WTC11 (cell line): ENCODE results near the gene RAC2. TPM values are rescaled to one million over a fixed set of nuclear protein-coding genes. Genes with fewer than 3 reads are reported as not detected.

ENCODE experiments used
- ATAC-seq: fragments of 200-7000 bp; cut with Tn5 transposase; 2 replicates; pipeline ENCODE4 v1.10.0; 2021; ENCODE audit warnings: mild to moderate bottlenecking, moderate library complexity
- CTCF ChIA-PET: fragments of 300-600 bp; sonication (Branson Sonifier 250); formaldehyde crosslinking; loops from one replicate; lab custom pipeline; 2021; ENCODE audit warnings: antibody characterized with exemption; lab: Charles Lee
- POLR2A ChIA-PET: fragments of 350-600 bp; sonication (Branson Sonifier 250); formaldehyde crosslinking; loops from one replicate; lab custom pipeline; 2021; ENCODE audit warnings: antibody characterized with exemption; lab: Charles Lee
- DNase-seq: peaks from one replicate; pipeline ENCODE4 v3.0.0; 2021; ENCODE audit warnings: low spot score
- H3K27ac Mint-ChIP-seq: 2 replicates; pipeline ENCODE4 v1.8.0; 2021; ENCODE audit warnings: mixed read lengths
- H3K27me3 Mint-ChIP-seq: 2 replicates; pipeline ENCODE4 v1.8.0; 2021; ENCODE audit warnings: low read depth, mild to moderate bottlenecking, moderate library complexity, mixed read lengths
- H3K36me3 Mint-ChIP-seq: 2 replicates; pipeline ENCODE4 v1.8.0; 2021; ENCODE audit warnings: mixed read lengths
- H3K4me1 Mint-ChIP-seq: 2 replicates; pipeline ENCODE4 v1.8.0; 2022; ENCODE audit warnings: mixed read lengths
- H3K4me3 Mint-ChIP-seq: 2 replicates; pipeline ENCODE4 v1.8.0; 2021; ENCODE audit warnings: mild to moderate bottlenecking, moderate library complexity, mixed read lengths
- H3K9me3 Mint-ChIP-seq: 2 replicates; pipeline ENCODE4 v1.8.0; 2021; ENCODE audit warnings: mixed read lengths
- CDX4 ChIP-seq: fragments of 250-450 bp; sonication (Bioruptor Pico); IDR thresholded peaks from 2 replicates; pipeline ENCODE4 v1.9.0; 2021; ENCODE audit warnings: moderate library complexity, mild to moderate bottlenecking, inconsistent platforms, borderline replicate concordance
- E2F1 ChIP-seq: sonication (generic); formaldehyde crosslinking; IDR thresholded peaks from 2 replicates; pipeline ENCODE4 v1.8.0; 2022; ENCODE audit warnings: mild to moderate bottlenecking, missing genetic modification reagents
- E2F4 ChIP-seq: sonication (generic); formaldehyde crosslinking; IDR thresholded peaks from 2 replicates; pipeline ENCODE4 v1.8.1; 2022; ENCODE audit warnings: low read depth, mild to moderate bottlenecking, moderate library complexity, missing genetic modification reagents, borderline replicate concordance
- E2F5 ChIP-seq: sonication (generic); formaldehyde crosslinking; IDR thresholded peaks from 2 replicates; pipeline ENCODE4 v1.8.1; 2022; ENCODE audit warnings: mild to moderate bottlenecking, moderate library complexity, missing genetic modification reagents
- ELF4 ChIP-seq: sonication (generic); formaldehyde crosslinking; IDR thresholded peaks from 2 replicates; pipeline ENCODE4 v1.8.1; 2022; ENCODE audit warnings: low read depth, mild to moderate bottlenecking, moderate library complexity, missing genetic modification reagents
- FOXJ3 ChIP-seq: sonication (generic); formaldehyde crosslinking; IDR thresholded peaks from 2 replicates; pipeline ENCODE4 v1.9.0; 2021; ENCODE audit warnings: missing genetic modification reagents, mild to moderate bottlenecking, borderline replicate concordance
- SMAD3 ChIP-seq: sonication (generic); formaldehyde crosslinking; IDR thresholded peaks from 2 replicates; pipeline ENCODE4 v1.8.0; 2022; ENCODE audit warnings: missing genetic modification reagents, mild to moderate bottlenecking, borderline replicate concordance
- SMAD4 ChIP-seq: sonication (generic); formaldehyde crosslinking; IDR thresholded peaks from 2 replicates; pipeline ENCODE4 v1.8.0; 2022; ENCODE audit warnings: mild to moderate bottlenecking, missing genetic modification reagents
- STAT6 ChIP-seq: sonication (generic); formaldehyde crosslinking; conservative IDR thresholded peaks from 2 replicates; pipeline ENCODE4 v1.8.1; 2023; ENCODE audit warnings: mild to moderate bottlenecking, low read depth, missing genetic modification reagents, moderate library complexity
- TCF7 ChIP-seq: sonication (generic); formaldehyde crosslinking; IDR thresholded peaks from 2 replicates; pipeline ENCODE4 v1.8.0; 2022; ENCODE audit warnings: mild to moderate bottlenecking, low read depth, missing genetic modification reagents, moderate library complexity
- ZNF281 ChIP-seq: sonication (generic); formaldehyde crosslinking; IDR thresholded peaks from 2 replicates; pipeline ENCODE4 v1.8.0; 2023; ENCODE audit warnings: mild to moderate bottlenecking, missing genetic modification reagents
- ZNF317 ChIP-seq: sonication (generic); formaldehyde crosslinking; IDR thresholded peaks from 2 replicates; pipeline ENCODE4 v1.8.1; 2023; ENCODE audit warnings: low read depth, mild to moderate bottlenecking, moderate library complexity, missing genetic modification reagents, borderline replicate concordance
- ZNF416 ChIP-seq: fragments of 250-450 bp; sonication (Bioruptor Pico); IDR thresholded peaks from 2 replicates; pipeline ENCODE4 v1.9.0; 2021; ENCODE audit warnings: mild to moderate bottlenecking, inconsistent platforms
- total RNA-seq: library from RNA; stranded (reverse); gene quantifications from 3 replicates; pipeline ENCODE4 v1.2.3, GENCODE V29; 2021
- TF ChIP-seq, protein P1 (sequence below): sonication (generic); formaldehyde crosslinking; IDR thresholded peaks from 2 replicates; pipeline ENCODE4 v1.8.1; 2022; ENCODE audit warnings: mild to moderate bottlenecking, missing genetic modification reagents, moderate library complexity, borderline replicate concordance

Gene RAC2
- total RNA-seq, 1 experiment from 2014 or later, result 3.6 TPM

- TF ChIP-seq E2F5 (CRISPR knock-in tag) (no peak), SMAD4 (CRISPR knock-in tag) (no peak), CDX4 (CRISPR knock-in tag) (no peak), ZNF416 (no peak), STAT6 (CRISPR knock-in tag) (no peak), SMAD3 (no peak), ZNF317 (CRISPR knock-in tag) (no peak)
These were observed 34.8 kb downstream of the RAC2 start (continued) for GRCh38 chr22:37209140-37209845.

DNA sequence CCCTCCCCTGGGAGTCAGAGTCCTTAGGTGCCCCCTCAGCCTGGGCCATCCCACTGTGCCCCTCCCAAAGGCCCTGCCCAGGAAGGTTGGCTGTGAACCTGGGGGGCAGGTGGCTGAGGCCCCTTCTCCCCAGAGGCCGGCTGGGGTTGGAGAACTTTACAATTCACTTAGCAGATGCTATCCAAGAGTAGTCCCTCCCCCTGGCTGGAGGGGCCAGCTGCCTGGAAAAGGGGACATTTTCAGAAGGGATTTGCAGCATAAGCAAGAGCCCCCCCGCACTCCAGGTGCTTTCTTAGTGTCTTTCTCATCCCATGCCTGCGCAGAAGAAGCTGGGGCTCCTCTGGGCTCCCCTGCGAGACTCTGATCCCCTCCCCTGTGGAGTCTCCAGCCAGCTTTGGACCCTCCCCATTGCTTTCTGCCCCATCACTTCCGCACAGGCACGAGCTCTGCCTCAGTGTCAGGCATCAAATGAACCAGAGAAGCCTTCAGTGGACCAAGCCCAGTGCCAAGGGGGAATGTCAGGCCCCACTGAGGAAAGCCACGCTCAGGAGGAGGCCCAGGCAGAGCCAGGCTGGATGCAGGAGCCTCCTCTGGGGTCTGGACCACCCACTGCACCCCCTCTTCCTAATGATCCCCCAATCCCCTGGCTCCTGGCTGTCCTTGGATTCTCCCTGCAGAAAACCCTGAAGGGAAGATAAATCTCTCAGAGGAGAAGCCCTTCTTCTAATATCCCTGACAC, 35.5 kb downstream of the RAC2 start:
- Mint-ChIP-seq H3K36me3 (no peaks in the 10 kb centered on the region), H3K4me1 (peaks cover 12% of the 10 kb centered on the region), H3K27me3 (peaks cover 6% of the 10 kb centered on the region; the same call in 1 of the 2 replicates), H3K4me3 (no peak overlapping the region), H3K9me3 (no peaks in the 10 kb centered on the region), H3K27ac (no peak overlapping the region)
- CTCF ChIA-PET, result interaction anchor here (0.9 to 2.6 kb wide), 2 partner anchors 9 to 52 kb away, joined by 3 to 16 read pairs; no protein-coding TSS in a partner anchor
- POLR2A ChIA-PET, result no interaction called here
- TF ChIP-seq E2F1 (CRISPR knock-in tag), result no peak
- DNase-seq (no peak), ATAC-seq (no peak)

DNA sequence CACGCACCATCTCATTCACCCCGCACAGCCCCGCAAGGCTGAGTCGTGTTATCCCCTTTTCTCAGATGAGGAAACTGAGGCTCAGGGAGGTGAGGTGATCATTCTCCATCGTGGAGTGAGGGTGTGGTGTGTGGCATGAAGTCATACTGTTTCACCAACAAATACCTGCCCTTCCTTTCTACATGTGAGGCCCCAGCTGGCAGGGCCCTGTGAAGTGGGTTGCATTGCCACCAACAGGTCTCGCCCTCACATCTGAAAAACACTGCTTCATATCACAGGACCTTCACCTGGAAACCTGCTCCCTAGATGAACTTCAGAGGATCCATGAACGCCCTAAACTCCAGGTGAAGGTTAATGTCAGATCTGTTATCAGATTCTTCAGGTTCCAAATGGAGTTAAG, 36.1 kb downstream of the RAC2 start:
- ChIA-PET CTCF (no interaction called here), POLR2A (no interaction called here)
- no peaks in the 10 kb centered on the region for H3K9me3 Mint-ChIP-seq
- peaks cover 6% of the 10 kb centered on the region; the same call in 1 of the 2 replicates for H3K27me3 Mint-ChIP-seq
- H3K27ac Mint-ChIP-seq, result no peak overlapping the region
- no peak overlapping the region for H3K4me3 Mint-ChIP-seq
- no peak for DNase-seq
- H3K36me3 Mint-ChIP-seq, result no peaks in the 10 kb centered on the region
- no peak for ATAC-seq
- peaks cover 9% of the 10 kb centered on the region for H3K4me1 Mint-ChIP-seq
- no peak for TF ChIP-seq E2F4 (CRISPR knock-in tag)
- TF ChIP-seq, protein P1, sequence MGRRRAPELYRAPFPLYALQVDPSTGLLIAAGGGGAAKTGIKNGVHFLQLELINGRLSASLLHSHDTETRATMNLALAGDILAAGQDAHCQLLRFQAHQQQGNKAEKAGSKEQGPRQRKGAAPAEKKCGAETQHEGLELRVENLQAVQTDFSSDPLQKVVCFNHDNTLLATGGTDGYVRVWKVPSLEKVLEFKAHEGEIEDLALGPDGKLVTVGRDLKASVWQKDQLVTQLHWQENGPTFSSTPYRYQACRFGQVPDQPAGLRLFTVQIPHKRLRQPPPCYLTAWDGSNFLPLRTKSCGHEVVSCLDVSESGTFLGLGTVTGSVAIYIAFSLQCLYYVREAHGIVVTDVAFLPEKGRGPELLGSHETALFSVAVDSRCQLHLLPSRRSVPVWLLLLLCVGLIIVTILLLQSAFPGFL (CRISPR knock-in tag), result no peak
- no peak for TF ChIP-seq ZNF281 (CRISPR knock-in tag)
- TF ChIP-seq ELF4 (CRISPR knock-in tag), result no peak
- TF ChIP-seq FOXJ3 (CRISPR knock-in tag), result no peak
- TF ChIP-seq TCF7, result no peak
- TF ChIP-seq CDX4 (CRISPR knock-in tag), result no peak
